ENCODE measurements around the gene HK1.

DNA sequence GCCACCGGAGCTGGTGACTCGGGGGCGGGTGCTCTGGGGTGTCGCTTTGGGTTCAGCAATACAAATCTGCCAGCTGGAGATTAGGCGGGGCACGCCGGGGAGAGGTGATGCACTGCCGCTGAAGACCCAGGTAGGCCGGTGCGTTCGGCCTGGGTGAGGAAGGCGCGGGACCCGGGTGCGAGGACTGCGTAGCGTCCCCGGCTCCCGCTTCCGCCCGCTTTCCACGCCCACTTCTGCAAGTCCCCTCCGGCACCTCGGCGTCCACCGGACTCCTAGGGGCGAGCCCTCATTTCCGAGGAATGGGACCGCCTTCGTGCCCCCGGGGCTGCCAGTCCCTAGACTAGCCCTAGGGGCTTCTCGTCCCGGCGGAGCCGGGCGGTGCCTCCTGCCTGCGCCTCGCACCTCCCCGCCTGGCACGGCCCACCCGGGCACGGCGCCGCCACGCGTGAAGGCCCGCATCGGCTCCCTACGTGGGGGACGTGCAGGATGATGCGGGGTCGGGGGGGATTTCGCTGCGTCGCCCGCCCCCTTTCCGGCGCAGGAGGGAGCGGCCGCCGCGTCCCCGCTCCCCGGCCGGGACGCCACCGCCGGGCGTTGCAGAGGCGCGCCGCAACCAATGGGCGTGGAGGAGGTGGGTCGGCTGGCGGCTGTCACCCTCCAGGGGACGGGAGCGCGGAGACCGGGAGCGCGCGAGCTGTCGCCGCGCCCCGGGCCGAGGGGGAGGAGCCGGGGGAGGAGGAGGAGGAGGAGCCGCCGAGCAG lies 40.0 kb downstream of the HK1 start:
- peak in 1 of 2 donors; percentile 79 for TF ChIP-seq POLR2A (IDR thresholded peaks at IDR 0.05)
- TF ChIP-seq, protein P1, sequence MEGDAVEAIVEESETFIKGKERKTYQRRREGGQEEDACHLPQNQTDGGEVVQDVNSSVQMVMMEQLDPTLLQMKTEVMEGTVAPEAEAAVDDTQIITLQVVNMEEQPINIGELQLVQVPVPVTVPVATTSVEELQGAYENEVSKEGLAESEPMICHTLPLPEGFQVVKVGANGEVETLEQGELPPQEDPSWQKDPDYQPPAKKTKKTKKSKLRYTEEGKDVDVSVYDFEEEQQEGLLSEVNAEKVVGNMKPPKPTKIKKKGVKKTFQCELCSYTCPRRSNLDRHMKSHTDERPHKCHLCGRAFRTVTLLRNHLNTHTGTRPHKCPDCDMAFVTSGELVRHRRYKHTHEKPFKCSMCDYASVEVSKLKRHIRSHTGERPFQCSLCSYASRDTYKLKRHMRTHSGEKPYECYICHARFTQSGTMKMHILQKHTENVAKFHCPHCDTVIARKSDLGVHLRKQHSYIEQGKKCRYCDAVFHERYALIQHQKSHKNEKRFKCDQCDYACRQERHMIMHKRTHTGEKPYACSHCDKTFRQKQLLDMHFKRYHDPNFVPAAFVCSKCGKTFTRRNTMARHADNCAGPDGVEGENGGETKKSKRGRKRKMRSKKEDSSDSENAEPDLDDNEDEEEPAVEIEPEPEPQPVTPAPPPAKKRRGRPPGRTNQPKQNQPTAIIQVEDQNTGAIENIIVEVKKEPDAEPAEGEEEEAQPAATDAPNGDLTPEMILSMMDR (IDR thresholded peaks at IDR 0.05) = peak in 3 of 4 experiments; percentile 5 to 33 (median 10)

All from uterus (tissue), 2 donors.